Measurements from ENCODE around the gene CCDC33. TPM values are rescaled to one million over a fixed set of nuclear protein-coding genes. Genes with fewer than 3 reads are reported as not detected.

The CCDC33 gene
- total and polyA plus RNA-seq, 2 donors (not counting 3 experiments of a cell fraction or from before 2014, with no cell fraction given) = not detected

- no peaks in the 10 kb centered on the region for H3K27me3 ChIP-seq (ENCODE audit: control insufficient read depth in 2 of 2, insufficient read depth in 2 of 2, low read length in 2 of 2)
- H3K9ac ChIP-seq (replicated peaks; ENCODE audit: extremely low read depth, insufficient read depth, low read length) = no peak overlapping the region
- no peak overlapping the region for H3K4me2 ChIP-seq (ENCODE audit: insufficient read depth, low read length)
- intact Hi-C loops (cut with micrococcal nuclease) = no loop called here
- H4K20me1 ChIP-seq (replicated peaks; ENCODE audit: control insufficient read depth, extremely low read depth, insufficient read depth, low read length) = no peaks in the 10 kb centered on the region
- no peaks in the 10 kb centered on the region for H3K4me1 ChIP-seq (ENCODE audit: control insufficient read depth, extremely low read depth, insufficient read depth, low read length)
- CTCF ChIA-PET = interaction anchor here (2.1 to 5.7 kb wide), 5 partner anchors 9 to 369 kb away, joined by 46 to 175 read pairs (median 55); partner anchors contain the start of gene ISLR2
- no peak overlapping the region for H3K27ac ChIP-seq (ENCODE audit: insufficient read depth, low read depth, low read length)
- no peaks in the 10 kb centered on the region for H3K9me1 ChIP-seq (replicated peaks; ENCODE audit: control insufficient read depth, extremely low read depth, insufficient read depth, low read length)
- no peak overlapping the region for H2AFZ ChIP-seq (ENCODE audit: low read depth, low read length)
- no peaks in the 10 kb centered on the region for H3K79me2 ChIP-seq (ENCODE audit: control insufficient read depth, insufficient read depth, low read length)
- no peak for TF ChIP-seq POLR2A (IDR thresholded peaks at IDR 0.05; ENCODE audit: low read depth, low read length)
- no peak for TF ChIP-seq POLR2AphosphoS5 (IDR thresholded peaks at IDR 0.05; ENCODE audit: insufficient read depth, low read depth, low read length)
- TF ChIP-seq MAX (IDR thresholded peaks at IDR 0.05; ENCODE audit: insufficient read depth, insufficient read length) = no peak
- no peak for FAIRE-seq
- DNase-seq (ENCODE audit: low read depth, low spot score) = no peak
- H3K9me3 ChIP-seq (replicated peaks; ENCODE audit: control insufficient read depth, insufficient read depth, low read length) = no peaks in the 10 kb centered on the region
- H3K4me3 ChIP-seq (replicated peaks in 1 of 3; ENCODE audit: insufficient read depth in 1 of 3, low read depth in 1 of 3, low read length in 3 of 3) = no peak overlapping the region
- POLR2A ChIA-PET = no interaction called here
- no TSS peak for BruUV-seq (replicated peaks)
- dilution Hi-C loops (cut with MboI; ENCODE audit: extremely low pct_ligation_motif_present, low sequenced_read_pairs) = no loop called here
- H3K36me3 ChIP-seq (ENCODE audit: control insufficient read depth in 2 of 2, extremely low read depth in 1 of 2, insufficient read depth in 2 of 2, low read length in 2 of 2) = no peaks in the 10 kb centered on the region
Observed at GRCh38 chr15:74319138-74319460, 83.0 kb downstream of the CCDC33 start.

- H3K79me2 ChIP-seq (ENCODE audit: control insufficient read depth, insufficient read depth, low read length) = no peaks in the 10 kb centered on the region
- DNase-seq (ENCODE audit: low read depth, low spot score) = no peak
- no TSS peak for BruUV-seq (replicated peaks)
- no peaks in the 10 kb centered on the region for H3K9me3 ChIP-seq (replicated peaks; ENCODE audit: control insufficient read depth, insufficient read depth, low read length)
- H4K20me1 ChIP-seq (replicated peaks; ENCODE audit: control insufficient read depth, extremely low read depth, insufficient read depth, low read length) = no peaks in the 10 kb centered on the region
- dilution Hi-C loops (cut with MboI; ENCODE audit: extremely low pct_ligation_motif_present, low sequenced_read_pairs) = no loop called here
- no peak overlapping the region for H3K4me3 ChIP-seq (replicated peaks in 1 of 3; ENCODE audit: insufficient read depth in 1 of 3, low read depth in 1 of 3, low read length in 3 of 3)
- no peak overlapping the region for H3K4me2 ChIP-seq (ENCODE audit: insufficient read depth, low read length)
- ChIA-PET POLR2A (no interaction called here), CTCF (interaction anchor here (1.2 to 5.7 kb wide), 8 partner anchors 10 to 370 kb away, joined by 5 to 175 read pairs (median 46); partner anchors contain the start of gene ISLR2)
- no peaks in the 10 kb centered on the region for H3K36me3 ChIP-seq (ENCODE audit: control insufficient read depth in 2 of 2, extremely low read depth in 1 of 2, insufficient read depth in 2 of 2, low read length in 2 of 2)
- H3K4me1 ChIP-seq (ENCODE audit: control insufficient read depth, extremely low read depth, insufficient read depth, low read length) = no peaks in the 10 kb centered on the region
- no peak overlapping the region for H2AFZ ChIP-seq (ENCODE audit: low read depth, low read length)
- H3K27ac ChIP-seq (ENCODE audit: insufficient read depth, low read depth, low read length) = no peak overlapping the region
- no peaks in the 10 kb centered on the region for H3K9me1 ChIP-seq (replicated peaks; ENCODE audit: control insufficient read depth, extremely low read depth, insufficient read depth, low read length)
- H3K9ac ChIP-seq (replicated peaks; ENCODE audit: extremely low read depth, insufficient read depth, low read length) = no peak overlapping the region
- TF ChIP-seq POLR2AphosphoS5 (IDR thresholded peaks at IDR 0.05; ENCODE audit: insufficient read depth, low read depth, low read length) = no peak
- no peak for TF ChIP-seq MYC (IDR thresholded peaks at IDR 0.05; ENCODE audit: low read depth, low read length)
- TF ChIP-seq JUN (IDR thresholded peaks at IDR 0.05; ENCODE audit: borderline replicate concordance, insufficient read depth, insufficient read length, low read depth) = no peak
- no peak for TF ChIP-seq EZH2 (IDR thresholded peaks at IDR 0.05; ENCODE audit: borderline replicate concordance, low read depth, low read length, severe bottlenecking)
- no peak for TF ChIP-seq CTCF (IDR thresholded peaks at IDR 0.05; ENCODE audit: extremely low read depth in 1 of 2, insufficient read depth in 1 of 2, low read depth in 1 of 2, low read length in 2 of 2)
- TF ChIP-seq GATA2 (IDR thresholded peaks at IDR 0.05; ENCODE audit: insufficient read depth, insufficient read length, low read depth, low read length) = no peak
- no peak for TF ChIP-seq POLR2A (IDR thresholded peaks at IDR 0.05; ENCODE audit: low read depth, low read length)
- TF ChIP-seq FOS (IDR thresholded peaks at IDR 0.05; ENCODE audit: borderline replicate concordance, insufficient read depth, low read length) = no peak
- no peak for TF ChIP-seq MAX (IDR thresholded peaks at IDR 0.05; ENCODE audit: insufficient read depth, insufficient read length)
- no peaks in the 10 kb centered on the region for H3K27me3 ChIP-seq (ENCODE audit: control insufficient read depth in 2 of 2, insufficient read depth in 2 of 2, low read length in 2 of 2)
- FAIRE-seq = no peak
- intact Hi-C loops (cut with micrococcal nuclease) = loop anchor here (5.0 kb wide), 2 partner anchors 77 to 367 kb away; no protein-coding TSS in a partner anchor
Observed at GRCh38 chr15:74319596-74320351, 83.6 kb downstream of the CCDC33 start.

All from endothelial cell of umbilical vein (primary cell).